Breast epithelium (tissue), 4 donors: ENCODE results near the gene FOXL1. TPM values are rescaled to one million over a fixed set of nuclear protein-coding genes. Genes with fewer than 3 reads are reported as not detected.

ENCODE experiments used
- DNase-seq, 2 donors: peaks; one replicate each; pipeline ENCODE4 v3.0.0-alpha.2; 2019; ENCODE audit warnings: low spot score in 2 of 2
- H3K27ac ChIP-seq, 2 donors: fragments of 200-600 bp; sonication (generic) in 1 of 2; one replicate each; pipeline ENCODE4 v1.5.1; 2016 to 2019; ENCODE audit warnings: mild to moderate bottlenecking in 1 of 2
- H3K27me3 ChIP-seq, 2 donors: fragments of 200-600 bp; sonication (generic) in 1 of 2; one replicate each; pipeline versions ENCODE4 v1.5.1 to v1.6.0; 2017 to 2019; ENCODE audit warnings: control low read depth in 1 of 2, mild to moderate bottlenecking in 1 of 2
- H3K36me3 ChIP-seq: fragments of 200-600 bp; one replicate; pipeline ENCODE4 v1.5.1; 2019
- H3K4me1 ChIP-seq, 2 donors: fragments of 200-600 bp; sonication (generic); one replicate each; pipeline ENCODE4 v1.5.1; 2016 to 2019; ENCODE audit warnings: control low read depth in 1 of 2
- H3K4me3 ChIP-seq, 3 donors: fragments of 200-600 bp; sonication (generic); 1 replicate in 2 of 3; 2 replicates in 1 of 3; pipeline ENCODE4 v1.5.1; 2016 to 2019; ENCODE audit warnings: mild to moderate bottlenecking in 3 of 3, moderate library complexity in 2 of 3
- H3K9me3 ChIP-seq, 2 donors: fragments of 200-600 bp; sonication (generic) in 1 of 2; one replicate each; pipeline ENCODE4 v1.5.1; 2016 to 2019; ENCODE audit warnings: control low read depth in 1 of 2
- CTCF ChIP-seq, 3 donors: fragments of 450-650 bp; IDR thresholded peaks; one replicate each; pipeline ENCODE4 v1.5.1; 2016 to 2017; ENCODE audit warnings: antibody characterized with exemption in 3 of 3, mild to moderate bottlenecking in 3 of 3, moderate library complexity in 3 of 3
- POLR2A ChIP-seq: fragments of 450-650 bp; IDR thresholded peaks from one replicate; pipeline ENCODE4 v1.6.1; 2016; ENCODE audit warnings: antibody characterized with exemption, mild to moderate bottlenecking, moderate library complexity
- POLR2AphosphoS5 ChIP-seq, 3 donors: sonication (generic); formaldehyde crosslinking; IDR thresholded peaks; one replicate each; pipeline ENCODE4 v1.6.1; 2017; ENCODE audit warnings: antibody characterized with exemption in 3 of 3
- intact Hi-C: fragments of 100-400 bp; cut with DNase I; formaldehyde crosslinking; loops from one replicate; pipeline ENCODE4 v1.15.1; 2023; ENCODE audit warnings: low total_unique reads
- total RNA-seq, 3 donors: library from RNA; depleted of rRNA; stranded (reverse); fragments of >200 nt; gene quantifications; one replicate each; pipeline ENCODE4 v1.1.0, GENCODE V29; 2016

FOXL1 gene
- total RNA-seq, 3 donors from 2014 or later = 0.16 to 1.5 (median 0.98) TPM

DNA sequence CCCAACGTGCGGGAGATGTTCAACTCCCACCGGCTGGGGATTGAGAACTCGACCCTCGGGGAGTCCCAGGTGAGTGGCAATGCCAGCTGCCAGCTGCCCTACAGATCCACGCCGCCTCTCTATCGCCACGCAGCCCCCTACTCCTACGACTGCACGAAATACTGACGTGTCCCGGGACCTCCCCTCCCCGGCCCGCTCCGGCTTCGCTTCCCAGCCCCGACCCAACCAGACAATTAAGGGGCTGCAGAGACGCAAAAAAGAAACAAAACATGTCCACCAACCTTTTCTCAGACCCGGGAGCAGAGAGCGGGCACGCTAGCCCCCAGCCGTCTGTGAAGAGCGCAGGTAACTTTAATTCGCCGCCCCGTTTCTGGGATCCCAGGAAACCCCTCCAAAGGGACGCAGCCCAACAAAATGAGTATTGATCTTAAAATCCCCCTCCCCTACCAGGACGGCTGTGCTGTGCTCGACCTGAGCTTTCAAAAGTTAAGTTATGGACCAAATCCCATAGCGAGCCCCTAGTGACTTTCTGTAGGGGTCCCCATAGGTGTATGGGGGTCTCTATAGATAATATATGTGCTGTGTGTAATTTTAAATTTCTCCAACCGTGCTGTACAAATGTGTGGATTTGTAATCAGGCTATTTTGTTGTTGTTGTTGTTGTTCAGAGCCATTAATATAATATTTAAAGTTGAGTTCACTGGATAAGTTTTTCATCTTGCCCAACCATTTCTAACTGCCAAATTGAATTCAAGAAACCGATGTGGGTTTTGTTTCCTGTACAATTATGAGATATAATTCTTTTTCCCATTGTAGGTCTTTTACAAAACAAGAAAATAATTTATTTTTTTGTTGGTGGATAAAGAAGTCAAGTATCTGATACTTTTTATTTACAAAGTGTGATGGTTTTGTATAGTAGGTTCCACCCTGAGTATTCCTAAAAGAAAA is 9.4 kb upstream of the FOXL1 start:
- H3K27me3 ChIP-seq = peaks cover 3 to 93% of the 10 kb centered on the region in 2 donors

GRCh38 chr16:86569701-86570447 is 8.5 kb upstream of the FOXL1 start:
- no peak for TF ChIP-seq POLR2A
- no peak for TF ChIP-seq POLR2AphosphoS5 (IDR thresholded peaks at IDR 0.05)
- TF ChIP-seq CTCF (IDR thresholded peaks at IDR 0.05) = no peak
- no peak overlapping the region for H3K27ac ChIP-seq
- DNase-seq = no peak
- peaks cover 3 to 91% of the 10 kb centered on the region in 2 donors for H3K27me3 ChIP-seq
- H3K36me3 ChIP-seq = no peaks in the 10 kb centered on the region
- intact Hi-C loops = loop anchor here (10.0 kb wide), 1 partner anchor 505 kb away; no protein-coding TSS in a partner anchor
- H3K9me3 ChIP-seq = no peaks in the 10 kb centered on the region
- peak overlapping the region in 2 of 3 donors; percentile 10 to 40 for H3K4me3 ChIP-seq
- H3K4me1 ChIP-seq = no peaks in the 10 kb centered on the region

More for the DNA sequence above, 9.4 kb upstream of the FOXL1 start:
- H3K36me3 ChIP-seq = no peaks in the 10 kb centered on the region
- H3K4me3 ChIP-seq = peak overlapping the region; percentile 40 to 68 (median 47)
- peak overlapping the region in 1 of 2 donors; percentile 57 for H3K27ac ChIP-seq
- H3K9me3 ChIP-seq = no peaks in the 10 kb centered on the region
- no peaks in the 10 kb centered on the region for H3K4me1 ChIP-seq
- no peak for DNase-seq
- intact Hi-C loops = loop anchor here (1.0 to 10.0 kb wide), 2 partner anchors 24 to 506 kb away; no protein-coding TSS in a partner anchor
- TF ChIP-seq POLR2AphosphoS5 (IDR thresholded peaks at IDR 0.05) (no peak), POLR2A (no peak)

DNA sequence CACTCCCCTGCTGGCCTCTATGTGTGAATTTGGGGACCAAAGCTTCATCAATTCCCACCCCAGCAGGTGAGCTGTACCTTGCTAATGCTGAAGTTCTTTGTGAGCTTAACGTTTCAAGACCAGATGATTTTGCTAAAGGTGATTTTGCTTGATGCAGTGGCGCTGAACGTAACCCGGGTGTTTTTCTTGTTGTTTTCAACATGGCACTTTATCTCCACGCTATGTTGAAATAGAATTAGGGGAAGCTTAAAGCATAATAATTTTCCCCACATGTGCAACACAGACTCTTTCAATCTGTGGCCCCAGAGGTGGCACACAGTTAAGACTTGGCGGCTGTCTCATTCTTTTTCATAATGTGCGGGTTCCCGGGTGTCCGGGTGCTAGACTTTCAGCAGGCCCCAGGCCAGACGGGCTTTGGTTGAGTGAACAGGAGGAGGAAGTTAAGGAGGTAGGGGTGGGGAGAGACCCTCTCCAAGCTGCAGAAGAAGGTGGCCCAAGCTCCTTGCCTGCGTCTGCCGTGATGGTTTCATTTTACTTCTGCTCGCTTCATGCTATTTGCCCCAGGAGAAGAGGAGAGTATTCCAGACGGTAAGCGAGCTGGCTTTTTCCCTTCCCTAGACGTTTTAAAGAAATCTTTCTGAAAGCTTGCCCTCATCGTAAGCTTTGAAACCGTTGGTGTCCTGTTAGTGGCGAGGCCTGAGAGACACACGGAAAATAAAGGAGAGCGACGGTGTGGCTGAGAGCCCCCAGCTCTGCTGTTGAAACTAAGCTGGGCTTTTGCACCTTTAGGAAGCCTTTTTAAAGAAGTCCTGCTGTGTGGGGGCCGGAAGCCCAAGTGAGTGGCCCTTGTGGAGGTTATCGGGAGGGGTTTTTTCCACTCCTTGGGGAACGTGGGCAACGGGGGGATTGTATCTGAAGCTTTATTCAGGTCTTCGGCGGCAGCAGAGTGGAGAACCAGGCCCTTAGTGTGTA is 7.5 kb upstream of the FOXL1 start:
- H3K9me3 ChIP-seq = no peaks in the 10 kb centered on the region
- TF ChIP-seq CTCF (IDR thresholded peaks at IDR 0.05) (no peak), POLR2AphosphoS5 (IDR thresholded peaks at IDR 0.05) (no peak), POLR2A (no peak)
- no peaks in the 10 kb centered on the region for H3K36me3 ChIP-seq
- peaks cover 3 to 90% of the 10 kb centered on the region in 2 donors for H3K27me3 ChIP-seq
- H3K4me3 ChIP-seq = peak overlapping the region in 2 of 3 donors; percentile 5 to 40
- no peak for DNase-seq
- H3K4me1 ChIP-seq = no peaks in the 10 kb centered on the region
- no peak overlapping the region for H3K27ac ChIP-seq
- intact Hi-C loops = no loop called here

DNA sequence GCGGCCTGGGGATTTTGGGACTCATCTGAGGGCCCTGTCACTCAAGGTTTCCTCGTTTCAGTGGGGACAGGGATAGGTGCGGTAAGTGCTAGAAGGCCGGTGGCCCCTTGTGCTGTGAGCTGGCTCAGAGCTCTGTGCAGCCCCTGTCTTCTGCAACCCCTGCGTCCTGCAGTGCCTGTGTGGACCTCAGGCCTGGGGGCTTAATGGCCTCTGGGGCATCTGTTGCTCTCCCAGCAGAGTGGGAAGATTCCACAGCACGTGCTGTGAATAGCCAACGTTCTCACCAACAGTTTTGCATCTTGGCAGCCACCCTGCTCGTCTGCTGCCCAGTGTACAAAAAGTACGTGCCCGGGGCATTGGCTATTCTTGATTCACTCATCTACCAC is 6.8 kb upstream of the FOXL1 start:
- no peak for DNase-seq
- no peaks in the 10 kb centered on the region for H3K36me3 ChIP-seq
- intact Hi-C loops = no loop called here
- no peaks in the 10 kb centered on the region for H3K9me3 ChIP-seq
- no peak overlapping the region for H3K27ac ChIP-seq
- H3K4me1 ChIP-seq = no peaks in the 10 kb centered on the region
- peak overlapping the region in 2 of 3 donors; percentile 5 to 40 for H3K4me3 ChIP-seq
- TF ChIP-seq CTCF (IDR thresholded peaks at IDR 0.05) (no peak), POLR2A (no peak), POLR2AphosphoS5 (IDR thresholded peaks at IDR 0.05) (no peak)
- peaks cover 3 to 88% of the 10 kb centered on the region in 2 donors for H3K27me3 ChIP-seq
